Aorta (tissue), 5 donors: Measurements from ENCODE around the gene PTGER3. TPM values are rescaled to one million over a fixed set of nuclear protein-coding genes. Genes with fewer than 3 reads are reported as not detected.
"Not testable (repeated sequence)": the region's sequence is repeated elsewhere in the genome, so short reads cannot be mapped to it uniquely, and the experiment has no call there.

Experiments
- ATAC-seq: fragments of 200-7000 bp; cut with Tn5 transposase; one replicate; pipeline ENCODE4 v1.9.1; 2022; ENCODE audit warnings: moderate library complexity; ENCODE audit not compliant: low FRiP score
- DNase-seq, 2 donors: peaks; one replicate each; pipeline ENCODE4 v3.0.0-alpha.2; 2020
- H3K27ac ChIP-seq, 2 donors: one replicate each; pipeline ENCODE4 v1.5.1; 2013; ENCODE audit warnings: low read length in 2 of 2, mild to moderate bottlenecking in 2 of 2, moderate library complexity in 2 of 2, control low read depth in 1 of 2, inconsistent platforms in 1 of 2, low read depth in 1 of 2
- H3K27me3 ChIP-seq, 2 donors: one replicate each; pipeline ENCODE4 v1.6.1; 2013; ENCODE audit warnings: control low read depth in 1 of 2, low read length in 1 of 2, mild to moderate bottlenecking in 1 of 2, moderate library complexity in 1 of 2; ENCODE audit not compliant: insufficient read depth in 2 of 2, control insufficient read depth in 1 of 2
- H3K36me3 ChIP-seq, 2 donors: one replicate each; pipeline ENCODE4 v1.6.1; 2013; ENCODE audit warnings: control low read depth in 1 of 2, low read length in 1 of 2, mild to moderate bottlenecking in 1 of 2; ENCODE audit not compliant: insufficient read depth in 2 of 2, control insufficient read depth in 1 of 2
- H3K4me1 ChIP-seq, 2 donors: one replicate each; pipeline ENCODE4 v1.6.1; 2013; ENCODE audit warnings: low read length in 2 of 2, control low read depth in 1 of 2, mild to moderate bottlenecking in 1 of 2, moderate library complexity in 1 of 2; ENCODE audit not compliant: insufficient read depth in 2 of 2, control insufficient read depth in 1 of 2
- H3K4me3 ChIP-seq, 2 donors: one replicate each; pipeline ENCODE4 v1.5.1; 2013; ENCODE audit warnings: low read length in 2 of 2, control low read depth in 1 of 2, mild to moderate bottlenecking in 1 of 2
- H3K9me3 ChIP-seq: one replicate; pipeline ENCODE4 v1.6.1; 2013; ENCODE audit warnings: mild to moderate bottlenecking, low read length; ENCODE audit not compliant: control insufficient read depth
- WGBS, 2 donors: extraction: QIAGEN DNeasy Blood & Tissue Kit; methylation state at CpG; one replicate each; pipeline ENCODE4 v1.1.7; 2013; 5-methylcytosine and 5-hydroxymethylcytosine counted together
- intact Hi-C, 2 donors: fragments of 100-400 bp; cut with DNase I; formaldehyde crosslinking; loops; one replicate each; pipeline versions ENCODE4 v1.14.2 to v1.15.0; 2022
- polyA plus RNA-seq, 2 donors: library from polyadenylated mRNA; stranded (reverse); fragments of 200-250 nt; gene quantifications; one replicate each; pipeline ENCODE4 v1.2.3, GENCODE V29; 2013
- total RNA-seq, 2 donors: library from RNA; stranded (reverse); fragmentation: NEBNext Ultra II Directional; extraction: Animal tissue kit (Norgen Biotek cat#: 25700); gene quantifications; one replicate each; pipeline ENCODE4 v1.2.1, GENCODE V29; 2021
- donor health status: healthy with polysubstance abuse.
- donor health status: Bipolar disorder and iron deficiency.
- donor health status: DM: no; HTN: no; CAD: no.
- donor health status: DM: no; HTN: no; CAD: no.
- donor health status: DM: yes; HTN: yes; CAD: no.

PTGER3 gene
- total and polyA plus RNA-seq, 4 donors: 14.9 to 40.0 (median 24.0) TPM

DNA sequence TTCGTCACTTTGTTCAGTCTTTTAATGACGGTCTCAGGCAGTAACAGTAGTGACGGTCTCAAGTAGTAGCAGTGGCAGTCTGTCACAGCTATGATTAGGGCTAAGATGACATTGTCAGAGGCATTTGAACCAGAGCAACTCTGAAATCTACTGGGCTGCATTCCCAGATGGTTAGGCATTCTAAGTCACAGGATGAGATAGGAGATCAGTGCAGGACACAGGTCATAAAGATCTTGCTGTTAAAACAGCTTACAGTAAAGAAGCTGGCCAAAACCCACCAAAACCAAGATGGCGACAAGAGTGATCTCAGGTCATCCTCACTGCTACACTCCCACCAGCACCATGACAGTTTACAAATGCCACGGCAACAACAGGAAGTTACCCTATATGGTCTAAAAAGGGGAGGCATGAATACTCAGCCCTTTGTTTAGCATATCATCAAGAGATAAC is 61.8 kb downstream of the PTGER3 start:
- H3K27me3 ChIP-seq, H3K9me3 ChIP-seq, DNase-seq, intact Hi-C loops, H3K27ac ChIP-seq, H3K4me1 ChIP-seq, H3K4me3 ChIP-seq, H3K36me3 ChIP-seq, ATAC-seq: not testable (repeated sequence)
- WGBS, 2 donors: 89 to 96% methylated on average over 5 of the region's 5 CpGs

DNA sequence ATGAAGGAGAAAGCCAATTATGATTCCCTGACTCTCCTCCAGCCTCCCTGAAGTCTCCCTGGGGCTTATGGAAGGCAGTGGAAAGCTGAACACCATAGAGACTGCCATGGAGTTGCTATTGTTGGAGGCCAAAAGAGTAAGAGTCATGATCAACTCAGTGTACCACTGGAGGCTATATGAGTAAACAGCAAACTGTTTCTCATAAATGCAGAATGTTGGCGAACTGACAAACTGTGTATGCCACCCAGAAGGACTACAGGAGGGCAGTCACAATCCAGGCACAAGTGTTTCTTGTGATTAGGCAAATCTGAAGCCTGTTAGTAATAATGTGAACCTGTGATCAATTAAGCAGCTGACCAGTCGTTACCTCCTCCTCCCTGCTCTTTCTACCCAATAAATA is 62.3 kb downstream of the PTGER3 start:
- H3K27me3 ChIP-seq, H3K27ac ChIP-seq, H3K4me3 ChIP-seq, DNase-seq, H3K36me3 ChIP-seq, H3K9me3 ChIP-seq, intact Hi-C loops, H3K4me1 ChIP-seq, ATAC-seq: not testable (repeated sequence)
- 93 to 95% methylated on average over 2 of the region's 2 CpGs for WGBS, 2 donors

DNA sequence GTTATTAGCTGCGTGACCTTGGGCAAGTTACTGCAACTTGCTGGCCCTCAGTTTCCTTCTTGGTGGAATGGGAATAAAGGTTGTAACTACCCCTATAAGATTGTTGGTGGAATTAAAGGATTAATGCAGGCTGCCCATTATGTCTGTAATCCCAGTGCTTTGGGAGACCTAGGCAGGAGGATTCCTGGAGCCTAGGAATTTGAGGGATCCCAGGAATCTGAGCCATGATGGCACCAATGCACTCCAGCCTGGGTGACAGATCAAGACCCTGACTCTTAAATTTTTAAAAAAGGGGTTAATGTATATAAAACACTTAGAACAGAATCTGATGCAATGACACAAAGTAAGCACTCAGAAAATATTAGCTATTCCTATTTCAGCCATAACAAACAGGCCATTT is 67.3 kb downstream of the PTGER3 start:
- Histone ChIP-seq H3K9me3 (no peaks in the 10 kb centered on the region), H3K36me3 (no peaks in the 10 kb centered on the region), H3K4me1 (peaks cover 0 to 7% of the 10 kb centered on the region in 2 donors), H3K27ac (no peak overlapping the region), H3K27me3 (no peaks in the 10 kb centered on the region), H3K4me3 (no peak overlapping the region)
- no peak for ATAC-seq
- WGBS, 2 donors: 97 to 100% methylated on average over 1 of the region's 1 CpG
- DNase-seq: no peak
- intact Hi-C loops: no loop called here

DNA sequence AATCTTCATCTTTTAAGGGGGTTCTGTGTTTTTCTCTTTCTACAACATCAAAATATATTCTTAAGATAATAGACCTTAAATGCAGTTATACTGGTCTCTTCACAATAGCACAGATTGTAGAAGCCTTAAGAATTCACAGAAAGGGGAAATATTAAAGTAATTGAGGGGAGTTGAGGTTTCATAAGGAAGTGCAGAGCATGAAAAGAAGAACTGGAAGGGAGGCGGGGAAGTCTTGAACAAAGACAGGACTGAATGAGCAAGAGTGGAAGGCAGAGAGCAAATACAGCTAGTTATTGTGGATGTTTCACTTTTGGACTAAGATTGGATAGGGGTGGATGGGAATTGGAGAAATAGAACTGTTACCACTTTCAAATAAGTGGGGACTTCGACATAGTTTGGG is 67.7 kb downstream of the PTGER3 start:
- Histone ChIP-seq H3K9me3 (no peaks in the 10 kb centered on the region), H3K4me3 (no peak overlapping the region), H3K36me3 (no peaks in the 10 kb centered on the region), H3K4me1 (peaks cover 0 to 7% of the 10 kb centered on the region in 2 donors), H3K27me3 (no peaks in the 10 kb centered on the region), H3K27ac (peak overlapping the region in 1 of 2 donors; percentile 43)
- WGBS, 2 donors: 76 to 86% methylated on average over 2 of the region's 2 CpGs
- DNase-seq (no peak), ATAC-seq (no peak)
- intact Hi-C loops: no loop called here

DNA sequence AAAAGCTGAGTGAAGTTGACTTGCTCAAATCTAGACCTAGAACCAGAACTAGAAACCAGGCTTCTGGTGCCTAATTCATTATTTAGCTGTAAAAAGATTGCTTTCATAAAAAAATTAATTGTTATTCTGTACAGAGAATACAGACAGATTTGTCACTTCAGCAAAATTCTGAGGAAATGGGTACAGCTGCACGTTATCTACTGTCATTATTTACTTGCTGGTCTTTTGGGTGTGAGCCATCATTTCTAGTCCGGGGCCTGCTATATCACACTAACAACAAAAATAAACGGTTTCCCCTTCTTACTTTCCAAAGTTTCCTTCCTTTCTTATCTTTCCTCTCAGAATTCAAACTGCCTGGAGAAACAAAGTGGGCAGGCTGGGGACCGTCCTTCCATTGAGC is 68.3 kb downstream of the PTGER3 start:
- DNase-seq (no peak), ATAC-seq (no peak)
- H3K27me3 ChIP-seq: no peaks in the 10 kb centered on the region
- H3K4me1 ChIP-seq: peaks cover 0 to 7% of the 10 kb centered on the region in 2 donors
- H3K27ac ChIP-seq: peak overlapping the region in 1 of 2 donors; percentile 43
- H3K36me3 ChIP-seq: no peaks in the 10 kb centered on the region
- WGBS, 2 donors: 1% methylated on average over 4 of the region's 4 CpGs
- no peaks in the 10 kb centered on the region for H3K9me3 ChIP-seq
- intact Hi-C loops: no loop called here
- H3K4me3 ChIP-seq: no peak overlapping the region

DNA sequence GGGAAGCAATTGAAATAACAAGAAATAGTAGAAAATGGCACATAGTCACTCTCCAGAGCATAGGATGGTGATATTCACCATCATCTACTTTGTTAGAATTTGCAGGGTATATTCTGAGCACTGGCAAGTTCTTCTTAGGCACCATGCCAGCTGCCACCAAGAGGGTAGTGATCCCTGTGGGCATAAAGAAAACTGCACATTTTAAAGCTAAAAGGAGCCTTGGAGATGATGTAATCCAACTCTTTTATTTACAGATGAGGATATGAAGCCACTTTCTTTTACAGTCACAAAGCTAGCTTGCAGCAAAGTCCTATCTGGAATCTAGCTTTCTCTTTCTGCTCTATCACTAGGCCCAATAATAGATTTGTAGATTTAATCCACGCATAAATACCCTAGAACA is 69.0 kb downstream of the PTGER3 start:
- H3K27me3 ChIP-seq: no peaks in the 10 kb centered on the region
- DNase-seq (peak in 1 of 2 donors; percentile 53), ATAC-seq (no peak)
- no peaks in the 10 kb centered on the region for H3K36me3 ChIP-seq
- no peaks in the 10 kb centered on the region for H3K9me3 ChIP-seq
- H3K27ac ChIP-seq: no peak overlapping the region
- 51 to 55% methylated on average over 1 of the region's 1 CpG for WGBS, 2 donors
- H3K4me1 ChIP-seq: peaks cover 0 to 7% of the 10 kb centered on the region in 2 donors
- no peak overlapping the region for H3K4me3 ChIP-seq
- intact Hi-C loops: no loop called here

DNA sequence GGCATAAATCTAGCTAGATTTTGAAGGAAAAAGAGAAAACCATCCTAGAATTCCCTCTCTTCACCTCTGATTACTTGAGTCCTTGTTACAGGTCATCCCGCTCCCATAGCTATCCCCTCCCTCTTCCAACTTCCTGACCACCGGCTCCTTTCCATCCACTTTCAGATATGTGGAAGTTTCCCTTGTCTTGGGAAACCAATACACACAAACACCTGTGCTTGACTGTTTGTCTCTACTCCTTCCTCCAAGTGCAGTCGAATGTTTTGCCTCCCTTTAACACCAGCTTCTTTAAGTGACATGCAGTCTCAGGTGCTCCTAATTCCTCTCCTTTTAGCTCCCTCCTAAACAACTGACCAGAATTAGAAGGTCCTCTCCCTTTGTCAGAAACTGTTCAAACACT is 70.0 kb downstream of the PTGER3 start:
- 56 to 74% methylated on average over 3 of the region's 3 CpGs for WGBS, 2 donors
- Histone ChIP-seq H3K36me3 (no peaks in the 10 kb centered on the region), H3K4me3 (no peak overlapping the region), H3K9me3 (no peaks in the 10 kb centered on the region), H3K27ac (no peak overlapping the region), H3K27me3 (no peaks in the 10 kb centered on the region), H3K4me1 (peaks cover 0 to 7% of the 10 kb centered on the region in 2 donors)
- no peak for DNase-seq
- intact Hi-C loops: no loop called here
- ATAC-seq: no peak

DNA sequence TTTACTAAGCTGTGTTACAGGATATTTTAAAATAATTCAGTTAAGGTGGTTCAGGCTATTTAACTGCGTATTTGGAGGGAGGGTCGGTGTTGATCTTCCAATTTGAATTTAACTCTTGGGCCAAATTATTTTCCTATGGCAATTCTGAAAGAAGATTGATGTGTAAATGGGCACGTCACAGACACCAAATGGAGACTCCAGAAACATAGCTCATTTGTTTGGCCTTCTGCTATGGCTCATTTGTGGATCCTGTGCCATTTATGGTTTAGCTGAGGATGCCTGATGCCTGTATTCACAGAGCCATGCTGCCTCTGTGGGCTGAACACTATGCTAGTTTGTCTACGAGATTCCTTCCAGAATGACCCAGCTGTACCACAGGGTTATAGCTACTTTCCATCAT is 70.6 kb downstream of the PTGER3 start:
- intact Hi-C loops: no loop called here
- Histone ChIP-seq H3K27me3 (no peaks in the 10 kb centered on the region), H3K4me1 (peaks cover 0 to 7% of the 10 kb centered on the region in 2 donors), H3K4me3 (no peak overlapping the region), H3K9me3 (no peaks in the 10 kb centered on the region), H3K36me3 (no peaks in the 10 kb centered on the region), H3K27ac (no peak overlapping the region)
- 63 to 74% methylated on average over 4 of the region's 4 CpGs for WGBS, 2 donors
- DNase-seq: no peak
- no peak for ATAC-seq

DNA sequence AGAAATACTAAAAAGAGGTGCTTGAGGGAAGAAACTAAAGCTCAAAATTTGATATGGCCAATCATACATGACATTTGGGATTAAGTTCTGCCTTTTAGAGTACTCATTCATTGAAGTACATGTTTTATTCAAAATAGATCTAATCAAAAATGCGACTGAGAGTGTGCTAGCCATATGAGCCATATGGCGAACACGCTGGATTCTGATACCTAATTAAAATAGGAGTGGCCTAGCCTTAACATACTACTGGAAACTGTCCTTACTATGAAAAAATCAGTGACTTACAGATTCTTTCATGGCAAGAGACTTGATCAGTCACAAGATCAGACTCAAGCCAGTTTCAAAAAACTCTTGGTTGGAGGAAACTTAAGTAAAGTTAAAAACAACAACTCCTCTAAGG is 73.9 kb downstream of the PTGER3 start:
- H3K36me3 ChIP-seq: no peaks in the 10 kb centered on the region
- 78 to 81% methylated on average over 3 of the region's 3 CpGs for WGBS, 2 donors
- H3K4me3 ChIP-seq: no peak overlapping the region
- H3K27ac ChIP-seq: no peak overlapping the region
- no peak for DNase-seq
- no peaks in the 10 kb centered on the region for H3K9me3 ChIP-seq
- no peaks in the 10 kb centered on the region for H3K27me3 ChIP-seq
- ATAC-seq: no peak
- H3K4me1 ChIP-seq: no peaks in the 10 kb centered on the region
- intact Hi-C loops: no loop called here
